KBM-7 (cell line): ENCODE measurements around the gene EML1.

Source experiments
- DNase-seq: peaks from one replicate; pipeline ENCODE4 v3.0.0-alpha.2; 2015
- in situ Hi-C: fragments of 300-500 bp; cut with MboI; formaldehyde crosslinking; loops from 2 replicates; pipeline ENCODE4 v1.14.3; 2020; ENCODE audit warnings: low sequenced_read_pairs, low pct_unique_long_range_greater_than_20kb, mixed read lengths

EML1 gene

DNA sequence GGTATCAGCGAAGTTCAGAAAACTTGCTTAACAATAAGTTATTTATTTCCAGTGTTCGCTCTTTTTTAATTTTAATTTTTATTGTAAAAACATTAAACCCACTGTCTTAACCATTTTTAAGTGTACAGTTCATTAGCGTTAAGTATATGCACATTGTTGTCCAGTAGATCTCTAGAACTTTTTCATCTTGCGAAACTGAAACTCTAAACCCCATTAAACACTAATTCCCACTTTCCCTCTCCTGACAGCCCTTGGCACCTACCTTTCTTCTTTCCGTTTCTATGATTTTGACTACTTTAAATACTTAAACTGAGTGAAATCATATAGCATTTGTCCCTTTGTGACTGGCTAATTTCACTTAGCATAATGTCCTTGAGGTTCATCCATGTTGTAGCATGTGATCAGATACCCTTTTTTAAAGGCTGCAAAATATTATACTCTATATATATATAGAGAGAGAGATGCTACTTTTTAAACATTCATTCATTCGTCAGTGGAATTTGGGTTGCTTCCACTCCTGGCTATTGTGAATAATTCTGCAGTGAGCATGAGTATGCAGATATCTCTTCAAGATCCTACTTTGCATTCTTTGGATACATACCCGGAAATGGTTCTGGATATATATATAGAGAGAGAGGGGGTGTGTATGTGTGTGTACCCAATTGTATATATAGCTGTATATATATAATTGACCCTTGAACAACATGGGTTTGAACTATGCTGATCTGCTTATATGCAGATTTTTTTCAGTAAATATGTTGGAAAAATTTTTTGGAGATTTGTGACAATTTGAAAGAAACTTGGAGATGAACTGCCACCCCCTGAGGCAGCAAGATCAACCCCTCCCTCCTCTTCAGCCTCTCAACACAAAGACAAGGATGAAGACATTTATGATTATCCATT lies 197.3 kb downstream of the EML1 start:
- in situ Hi-C loops = no loop called here
- DNase-seq = no peak

DNA sequence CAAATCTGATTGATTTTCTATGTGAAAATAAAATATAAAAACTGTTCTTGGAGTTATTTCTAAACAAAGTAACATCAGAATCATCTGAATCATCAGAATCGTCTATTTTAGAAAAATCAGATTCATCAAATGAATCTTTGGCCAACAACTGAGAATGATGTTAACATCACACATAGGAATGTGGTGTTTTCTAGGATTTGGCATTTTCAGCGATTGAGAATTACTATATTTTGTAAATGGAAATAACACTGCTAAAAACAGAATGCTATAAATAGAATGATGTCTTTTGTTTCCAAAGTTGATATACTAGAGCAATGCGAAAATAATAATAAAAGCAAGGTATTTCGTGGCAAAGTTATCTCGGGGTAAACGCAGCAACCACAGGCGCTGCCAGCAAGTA lies 198.1 kb downstream of the EML1 start:
- in situ Hi-C loops = no loop called here
- no peak for DNase-seq
